HEK293 (cell line): Measurements from ENCODE around the gene ZNF438.

Experiments used
- CTCF ChIP-seq: fragments of 450-650 bp; formaldehyde crosslinking; IDR thresholded peaks from 2 replicates; pipeline ENCODE4 v1.5.1; 2016; ENCODE audit warnings: missing biosample characterization, missing genetic modification characterization
- REST ChIP-seq: fragments of 450-650 bp; formaldehyde crosslinking; IDR thresholded peaks from 2 replicates; pipeline ENCODE4 v1.5.1; 2016; ENCODE audit warnings: missing biosample characterization, missing genetic modification characterization
- YY1 ChIP-seq: fragments of 450-650 bp; formaldehyde crosslinking; IDR thresholded peaks from 2 replicates; pipeline ENCODE4 v1.5.1; 2018; ENCODE audit warnings: missing biosample characterization, missing genetic modification characterization
- ZBTB6 ChIP-seq: fragments of 450-650 bp; formaldehyde crosslinking; IDR thresholded peaks from 2 replicates; pipeline ENCODE4 v1.5.1; 2017; ENCODE audit warnings: missing biosample characterization, missing genetic modification characterization
- ZNF138 ChIP-seq: fragments of 450-650 bp; formaldehyde crosslinking; IDR thresholded peaks from 2 replicates; pipeline ENCODE4 v1.5.1; 2016; ENCODE audit warnings: missing biosample characterization, missing genetic modification characterization, borderline replicate concordance
- ZNF274 ChIP-seq, 2 experiments: fragments of 200-500 bp in 1 of 2; fragments of 450-650 bp in 1 of 2; sonication (Bioruptor generic) in 1 of 2; formaldehyde crosslinking in 1 of 2; IDR thresholded peaks; 2 replicates each; pipeline versions ENCODE4 v1.5.1 to v1.6.1; 2014 to 2016; ENCODE audit warnings: borderline replicate concordance in 1 of 2, inconsistent platforms in 1 of 2, low read length in 1 of 2, missing biosample characterization in 1 of 2, missing genetic modification characterization in 1 of 2
- ZNF76 ChIP-seq: fragments of 450-650 bp; formaldehyde crosslinking; IDR thresholded peaks from 2 replicates; pipeline ENCODE4; 2016; ENCODE audit warnings: low read depth, missing biosample characterization, missing genetic modification characterization, borderline replicate concordance
- ZNF776 ChIP-seq: fragments of 450-650 bp; formaldehyde crosslinking; IDR thresholded peaks from 2 replicates; pipeline ENCODE4 v1.5.0; 2017; ENCODE audit warnings: missing biosample characterization, missing genetic modification characterization, borderline replicate concordance
- ZNF792 ChIP-seq: fragments of 450-650 bp; formaldehyde crosslinking; IDR thresholded peaks from 2 replicates; pipeline ENCODE4 v1.5.1; 2016; ENCODE audit warnings: missing biosample characterization, missing genetic modification characterization

- TF ChIP-seq ZNF792 = no peak
- no peak for TF ChIP-seq CTCF
- no peak for TF ChIP-seq ZNF76 (tag by site-specific recombination)
- no peak for TF ChIP-seq ZNF138
- TF ChIP-seq ZBTB6 (tag by site-specific recombination) = no peak
- TF ChIP-seq YY1 (tag by site-specific recombination) = no peak
- TF ChIP-seq ZNF776 = no peak
- no peak for TF ChIP-seq REST
- no peak for TF ChIP-seq ZNF274 (IDR thresholded peaks at IDR 0.05; ENCODE audit: low read length)
- TF ChIP-seq ZNF274 (tag by site-specific recombination; IDR thresholded peaks at IDR 0.05; ENCODE audit: borderline replicate concordance) = no peak
Observed at GRCh38 chr10:30873411-30873810, 158.3 kb downstream of the ZNF438 start.
